OCI-LY7 (cell line): ENCODE results near the gene PHACTR3.

Experiments
- EZH2phosphoT487 ChIP-seq: fragments of 200-600 bp; sonication (generic); IDR thresholded peaks from 2 replicates; pipeline ENCODE4 v1.6.1; 2018; ENCODE audit warnings: low read depth, borderline replicate concordance, mild to moderate bottlenecking, mixed run types, antibody characterized with exemption, low read length, moderate library complexity, mixed read lengths
- TF ChIP-seq, protein P1 (sequence below): fragments of 200-600 bp; sonication (generic); conservative IDR thresholded peaks from 2 replicates; pipeline ENCODE4 v1.5.1; 2014; ENCODE audit warnings: mild to moderate bottlenecking, antibody characterized with exemption, low read length, moderate library complexity, mixed read lengths

DNA sequence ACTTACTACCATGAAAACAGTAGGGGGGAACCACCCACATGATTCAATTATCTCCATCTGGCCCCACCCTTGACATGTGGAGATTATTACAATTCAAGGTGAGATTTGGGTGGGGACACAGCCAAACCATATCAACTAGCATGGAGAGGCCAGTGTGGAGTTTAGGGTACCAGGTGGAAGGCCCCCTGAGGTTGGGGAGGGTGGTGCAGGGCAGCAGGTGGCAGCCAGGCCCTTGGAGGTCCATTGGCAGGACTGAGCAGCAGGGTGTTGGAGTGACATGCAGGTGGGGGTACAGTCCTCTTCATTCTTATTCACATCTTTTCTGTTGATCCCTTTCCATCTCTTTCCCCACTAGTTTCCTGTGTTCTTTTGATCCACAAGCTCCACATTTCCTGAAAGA lies 42.9 kb downstream of the PHACTR3 start:
- TF ChIP-seq, protein P1, sequence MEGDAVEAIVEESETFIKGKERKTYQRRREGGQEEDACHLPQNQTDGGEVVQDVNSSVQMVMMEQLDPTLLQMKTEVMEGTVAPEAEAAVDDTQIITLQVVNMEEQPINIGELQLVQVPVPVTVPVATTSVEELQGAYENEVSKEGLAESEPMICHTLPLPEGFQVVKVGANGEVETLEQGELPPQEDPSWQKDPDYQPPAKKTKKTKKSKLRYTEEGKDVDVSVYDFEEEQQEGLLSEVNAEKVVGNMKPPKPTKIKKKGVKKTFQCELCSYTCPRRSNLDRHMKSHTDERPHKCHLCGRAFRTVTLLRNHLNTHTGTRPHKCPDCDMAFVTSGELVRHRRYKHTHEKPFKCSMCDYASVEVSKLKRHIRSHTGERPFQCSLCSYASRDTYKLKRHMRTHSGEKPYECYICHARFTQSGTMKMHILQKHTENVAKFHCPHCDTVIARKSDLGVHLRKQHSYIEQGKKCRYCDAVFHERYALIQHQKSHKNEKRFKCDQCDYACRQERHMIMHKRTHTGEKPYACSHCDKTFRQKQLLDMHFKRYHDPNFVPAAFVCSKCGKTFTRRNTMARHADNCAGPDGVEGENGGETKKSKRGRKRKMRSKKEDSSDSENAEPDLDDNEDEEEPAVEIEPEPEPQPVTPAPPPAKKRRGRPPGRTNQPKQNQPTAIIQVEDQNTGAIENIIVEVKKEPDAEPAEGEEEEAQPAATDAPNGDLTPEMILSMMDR = no peak
- no peak for TF ChIP-seq EZH2phosphoT487
